GM12873 (cell line): ENCODE results near the gene CLTRN.
A peak's percentile ranks its signal among the peaks of the same experiment; 100 is the strongest.

ENCODE experiments used
- TF ChIP-seq, protein P1 (sequence below): IDR thresholded peaks from 2 replicates; pipeline ENCODE4 v1.5.1; 2012; ENCODE audit warnings: low read depth, mild to moderate bottlenecking, moderate library complexity, low read length, control low read depth; ENCODE audit not compliant: insufficient read depth; ENCODE audit errors: missing control alignments

Gene CLTRN

DNA sequence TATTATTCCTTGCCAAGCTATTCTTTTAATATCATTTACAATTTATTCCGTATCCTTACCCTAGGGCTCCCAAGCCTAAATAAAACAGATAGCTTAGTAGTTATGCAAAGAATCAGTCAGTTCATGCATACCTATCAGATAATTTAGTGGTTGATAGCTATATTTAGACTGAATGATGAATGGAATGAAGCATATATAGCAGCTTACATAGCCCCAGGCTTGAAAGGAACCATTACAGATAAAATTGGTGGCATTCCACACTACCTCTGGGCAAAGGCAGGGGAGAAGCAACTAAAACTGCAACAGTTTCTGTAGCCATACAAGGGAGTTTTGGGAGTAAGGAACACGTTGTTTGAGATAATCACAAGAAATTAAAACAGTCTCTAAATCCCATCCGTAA, 66.6 kb downstream of the CLTRN start:
- TF ChIP-seq, protein P1, sequence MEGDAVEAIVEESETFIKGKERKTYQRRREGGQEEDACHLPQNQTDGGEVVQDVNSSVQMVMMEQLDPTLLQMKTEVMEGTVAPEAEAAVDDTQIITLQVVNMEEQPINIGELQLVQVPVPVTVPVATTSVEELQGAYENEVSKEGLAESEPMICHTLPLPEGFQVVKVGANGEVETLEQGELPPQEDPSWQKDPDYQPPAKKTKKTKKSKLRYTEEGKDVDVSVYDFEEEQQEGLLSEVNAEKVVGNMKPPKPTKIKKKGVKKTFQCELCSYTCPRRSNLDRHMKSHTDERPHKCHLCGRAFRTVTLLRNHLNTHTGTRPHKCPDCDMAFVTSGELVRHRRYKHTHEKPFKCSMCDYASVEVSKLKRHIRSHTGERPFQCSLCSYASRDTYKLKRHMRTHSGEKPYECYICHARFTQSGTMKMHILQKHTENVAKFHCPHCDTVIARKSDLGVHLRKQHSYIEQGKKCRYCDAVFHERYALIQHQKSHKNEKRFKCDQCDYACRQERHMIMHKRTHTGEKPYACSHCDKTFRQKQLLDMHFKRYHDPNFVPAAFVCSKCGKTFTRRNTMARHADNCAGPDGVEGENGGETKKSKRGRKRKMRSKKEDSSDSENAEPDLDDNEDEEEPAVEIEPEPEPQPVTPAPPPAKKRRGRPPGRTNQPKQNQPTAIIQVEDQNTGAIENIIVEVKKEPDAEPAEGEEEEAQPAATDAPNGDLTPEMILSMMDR = no peak

DNA sequence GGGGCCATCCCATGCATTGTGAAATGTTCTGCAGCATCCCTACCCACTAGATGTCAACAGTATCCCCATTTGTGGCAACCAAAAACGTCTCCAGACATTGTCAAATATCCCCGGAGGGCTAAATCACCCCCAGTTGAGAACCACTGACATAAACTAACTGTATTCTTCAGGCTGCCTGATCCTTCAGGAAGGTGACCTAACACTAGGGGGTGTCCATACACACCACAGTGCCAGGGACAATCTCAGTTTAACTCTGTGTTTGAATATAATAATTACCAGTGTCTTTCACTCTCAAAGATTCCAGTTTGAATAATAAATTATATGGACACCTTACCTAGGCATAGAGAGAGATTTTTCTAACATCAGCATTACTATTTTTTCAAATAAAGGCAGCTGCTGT, 70.2 kb downstream of the CLTRN start:
- TF ChIP-seq, protein P1 = peak; percentile 16

DNA sequence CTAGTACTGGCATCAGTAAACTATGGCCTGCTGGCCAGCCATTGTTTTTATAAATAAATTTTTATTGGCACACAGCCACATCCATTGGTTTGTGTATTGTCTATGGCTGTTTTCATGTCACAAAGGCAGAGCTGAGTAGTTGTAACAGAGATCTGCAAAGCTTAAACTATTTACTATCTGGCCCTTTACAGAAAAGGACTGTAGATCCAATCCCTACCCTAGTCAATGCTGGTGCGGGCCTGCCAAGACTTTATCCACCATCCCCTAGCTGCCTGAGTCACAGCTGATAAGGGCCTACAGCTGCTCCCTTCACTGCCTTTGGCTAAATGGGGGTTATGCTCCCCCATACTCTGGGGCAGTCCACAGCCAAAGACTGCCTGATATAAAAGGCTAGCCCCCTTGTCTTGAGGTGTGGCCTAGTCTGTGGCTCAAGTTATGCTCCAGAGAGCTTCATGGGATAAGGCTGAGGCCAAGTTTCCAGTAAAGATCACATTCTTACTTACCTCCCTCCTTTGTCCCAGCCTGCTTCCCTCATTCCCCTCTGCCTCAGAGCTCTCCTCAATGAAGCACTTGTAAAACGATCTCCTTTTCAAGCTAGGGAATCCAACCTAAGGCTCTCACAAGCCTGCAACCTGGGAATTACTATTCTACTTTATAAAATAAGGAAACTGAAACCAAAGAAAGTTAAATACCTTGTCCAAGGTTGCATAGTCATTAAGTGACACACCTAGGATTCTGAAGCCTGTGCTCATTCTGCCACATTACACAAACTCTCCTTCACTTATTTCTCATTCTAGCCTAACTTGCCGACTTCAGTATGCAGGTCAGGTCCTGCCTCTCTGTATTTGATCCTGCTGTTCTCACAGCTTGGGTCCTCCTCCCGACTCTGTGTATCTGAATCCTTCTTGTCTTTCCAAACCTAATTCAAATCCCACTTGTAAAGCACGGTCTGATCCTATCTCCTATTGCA, 84.5 kb downstream of the CLTRN start:
- TF ChIP-seq, protein P1 = no peak
